IMR-90 (cell line): ENCODE measurements around the gene TMEM14C. TPM values are rescaled to one million over a fixed set of nuclear protein-coding genes. Genes with fewer than 3 reads are reported as not detected.

Source experiments
- ATAC-seq: fragments of 200-7000 bp; cut with Tn5 transposase; 2 replicates; pipeline ENCODE4 v1.9.1; 2020; ENCODE audit warnings: low read depth, mild to moderate bottlenecking, moderate library complexity
- BruUV-seq: library from RNA; stranded (reverse); fragments of 400-500 nt; replicated peaks from 2 replicates; lab custom pipeline; 2021; lab: Mats Ljungman, UMichigan
- CTCF ChIA-PET: fragments of 300-600 bp; formaldehyde crosslinking; extraction: SDS; loops from one replicate; lab custom pipeline; 2021; ENCODE audit warnings: antibody characterized with exemption; lab: Yijun Ruan, JAX
- POLR2A ChIA-PET: fragments of 300-600 bp; sonication (Branson Sonifier 250); formaldehyde crosslinking; loops from one replicate; lab custom pipeline; 2022; ENCODE audit warnings: antibody characterized with exemption; ENCODE audit not compliant: unreplicated experiment; lab: Charles Lee
- DNase-seq: peaks from one replicate; pipeline ENCODE4 v3.0.0; 2013
- H2AFZ ChIP-seq: replicated peaks from 2 replicates; pipeline ENCODE3; 2013; ENCODE audit warnings: low read length, mild to moderate bottlenecking; ENCODE audit not compliant: poor library complexity
- H2AK5ac ChIP-seq: 2 replicates; pipeline ENCODE4 v1.6.1; 2013; ENCODE audit warnings: low read depth, low read length, inconsistent platforms
- H2AK9ac ChIP-seq: replicated peaks from 2 replicates; pipeline ENCODE3; 2013; ENCODE audit warnings: mild to moderate bottlenecking, low read depth, low read length, moderate library complexity; ENCODE audit not compliant: poor library complexity
- H2BK120ac ChIP-seq: 2 replicates; pipeline ENCODE4 v1.6.1; 2013; ENCODE audit warnings: low read depth, low read length, inconsistent platforms
- H2BK15ac ChIP-seq: 3 replicates; pipeline ENCODE4 v1.6.1; 2013; ENCODE audit warnings: low read depth, low read length, inconsistent platforms
- H2BK20ac ChIP-seq: 2 replicates; pipeline ENCODE4 v1.6.1; 2013; ENCODE audit warnings: low read depth, mild to moderate bottlenecking, inconsistent platforms, low read length, moderate library complexity
- H2BK5ac ChIP-seq: 2 replicates; pipeline ENCODE4 v1.6.1; 2013; ENCODE audit warnings: mild to moderate bottlenecking, low read depth, low read length, inconsistent platforms; ENCODE audit not compliant: poor library complexity, severe bottlenecking
- H3K14ac ChIP-seq: replicated peaks from 2 replicates; pipeline ENCODE4 v1.6.1; 2013; ENCODE audit warnings: low read depth, low read length, inconsistent platforms
- H3K18ac ChIP-seq: 2 replicates; pipeline ENCODE4 v1.6.1; 2013; ENCODE audit warnings: low read depth, low read length, control low read depth
- H3K23ac ChIP-seq: 2 replicates; pipeline ENCODE4 v1.6.1; 2013; ENCODE audit warnings: low read depth, low read length, inconsistent platforms
- H3K27ac ChIP-seq: 2 replicates; pipeline ENCODE4 v1.5.1; 2013; ENCODE audit warnings: mild to moderate bottlenecking, control low read depth, low read length; ENCODE audit not compliant: insufficient read depth
- H3K27me3 ChIP-seq: 2 replicates; pipeline ENCODE4 v1.6.1; 2013; ENCODE audit warnings: low read length; ENCODE audit not compliant: control insufficient read depth, insufficient read depth
- H3K36me3 ChIP-seq: 2 replicates; pipeline ENCODE4 v1.6.1; 2013; ENCODE audit warnings: low read length, mixed read lengths; ENCODE audit not compliant: control insufficient read depth, insufficient read depth
- H3K4ac ChIP-seq: 2 replicates; pipeline ENCODE4 v1.6.1; 2013; ENCODE audit warnings: low read depth, low read length, inconsistent platforms
- H3K4me1 ChIP-seq: 2 replicates; pipeline ENCODE4 v1.6.1; 2013; ENCODE audit warnings: low read length, mixed read lengths; ENCODE audit not compliant: control insufficient read depth, insufficient read depth
- H3K4me2 ChIP-seq: 2 replicates; pipeline ENCODE4 v1.6.1; 2013; ENCODE audit warnings: low read depth, mild to moderate bottlenecking, control low read depth, low read length, moderate library complexity
- H3K4me3 ChIP-seq: 2 replicates; pipeline ENCODE4 v1.5.1; 2013; ENCODE audit warnings: low read depth, mild to moderate bottlenecking, control low read depth, low read length, moderate library complexity; ENCODE audit not compliant: insufficient read depth
- H3K56ac ChIP-seq: 2 replicates; pipeline ENCODE4 v1.6.1; 2013; ENCODE audit warnings: low read length, inconsistent platforms; ENCODE audit not compliant: insufficient read depth; ENCODE audit errors: extremely low read depth
- H3K79me1 ChIP-seq, 2 experiments: 2 replicates each; pipeline ENCODE4 v1.6.1; 2013; ENCODE audit warnings: low read length in 2 of 2, inconsistent platforms in 1 of 2, low read depth in 1 of 2
- H3K9ac ChIP-seq: 2 replicates; pipeline ENCODE4 v1.6.1; 2013; ENCODE audit warnings: low read depth, low read length, control low read depth
- H3K9me1 ChIP-seq: 2 replicates; pipeline ENCODE4 v1.6.1; 2013; ENCODE audit warnings: low read length, inconsistent platforms; ENCODE audit not compliant: insufficient read depth
- H3K9me3 ChIP-seq: 2 replicates; pipeline ENCODE4 v1.6.1; 2013; ENCODE audit warnings: low read length; ENCODE audit not compliant: control insufficient read depth, insufficient read depth
- H4K20me1 ChIP-seq: 2 replicates; pipeline ENCODE4 v1.6.1; 2013; ENCODE audit warnings: low read length, inconsistent platforms; ENCODE audit not compliant: insufficient read depth
- H4K5ac ChIP-seq: 2 replicates; pipeline ENCODE4 v1.6.1; 2013; ENCODE audit warnings: mild to moderate bottlenecking, low read depth, low read length, control low read depth
- H4K8ac ChIP-seq, 2 experiments: 2 replicates each; pipeline ENCODE4 v1.6.1; 2013; ENCODE audit warnings: low read depth in 2 of 2, low read length in 2 of 2, control low read depth in 1 of 2, inconsistent platforms in 1 of 2
- H4K91ac ChIP-seq: 2 replicates; pipeline ENCODE4 v1.6.1; 2013; ENCODE audit warnings: low read depth, low read length, inconsistent platforms; ENCODE audit not compliant: insufficient read depth
- RFX5 ChIP-seq: IDR thresholded peaks from 2 replicates; pipeline ENCODE4 v1.8.0; 2012; ENCODE audit warnings: low read depth, mild to moderate bottlenecking, low read length, moderate library complexity
- SMC3 ChIP-seq: fragments of 150-350 bp; IDR thresholded peaks from 2 replicates; pipeline ENCODE4 v1.6.1; 2016; ENCODE audit warnings: low read depth, mild to moderate bottlenecking, antibody characterized with exemption, low read length, moderate library complexity
- WGBS, 2 experiments: methylation state at CpG; one replicate each; pipeline versions ENCODE4 v1.1.5 to v1.1.7; 2013; ENCODE audit warnings: missing lambda C conversion rate in 2 of 2; ENCODE audit not compliant: insufficient read length in 1 of 2; ENCODE audit errors: extremely low coverage in 2 of 2; 5-methylcytosine and 5-hydroxymethylcytosine counted together
- dilution Hi-C: fragments of 300-500 bp; cut with HindIII; formaldehyde crosslinking; loops from one replicate; pipeline ENCODE4 v1.14.3; 2018; ENCODE audit warnings: low sequenced_read_pairs; ENCODE audit not compliant: unreplicated experiment
- in situ Hi-C: fragments of 300-500 bp; cut with MboI; formaldehyde crosslinking; loops from 3 replicates; pipeline ENCODE4 v1.14.3; 2019; ENCODE audit warnings: low sequenced_read_pairs, inconsistent platforms, mixed read lengths
- intact Hi-C: fragments of 100-400 bp; cut with micrococcal nuclease; formaldehyde crosslinking; loops from 2 replicates; pipeline ENCODE4 v1.10.0; 2022
- polyA plus RNA-seq, 3 experiments: library from polyadenylated mRNA; depleted of rRNA; stranded (reverse); fragments of >200 nt; gene quantifications; 2 replicates each; pipeline ENCODE4 v1.2.3, GENCODE V29; 2012; ENCODE audit warnings: low replicate concordance in 1 of 3
- total RNA-seq: library from RNA; depleted of rRNA; stranded (reverse); fragments of >200 nt; gene quantifications from 2 replicates; pipeline ENCODE4 v1.2.3, GENCODE V29; 2012

TMEM14C gene
- total and polyA plus RNA-seq, 2 of the 4 experiments (the other 2 are of a cell fraction), result 129 to 175 TPM

DNA sequence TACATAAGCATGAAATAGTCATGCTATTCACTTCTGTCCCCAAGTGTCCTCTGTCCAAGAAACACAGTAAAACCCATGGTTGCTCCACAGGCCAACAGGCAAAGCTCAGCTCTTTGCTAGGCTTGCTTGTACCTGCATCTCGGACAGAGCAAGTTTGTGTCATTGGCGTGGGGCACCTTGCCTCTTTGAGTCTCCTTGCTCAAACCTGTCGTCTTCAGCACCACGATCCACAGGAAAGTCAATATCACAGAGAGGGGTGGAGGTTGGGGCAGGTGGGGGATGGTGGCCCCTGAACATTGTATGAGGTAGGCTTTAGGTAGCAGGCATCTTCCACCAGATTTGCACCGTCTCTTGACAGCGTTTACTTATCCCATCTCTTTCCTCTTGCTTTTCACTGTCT is 20.6 kb downstream of the TMEM14C start:
- Histone ChIP-seq H2AFZ (no peak overlapping the region), H4K91ac (no peak overlapping the region), H3K9me1 (peaks cover 3% of the 10 kb centered on the region; the same call in 1 of the 2 replicates), H4K20me1 (no peaks in the 10 kb centered on the region), H2AK5ac (no peak overlapping the region), H3K36me3 (peaks cover 8% of the 10 kb centered on the region; the same call in 1 of the 2 replicates), H2BK5ac (no peak overlapping the region), H3K4me2 (no peak overlapping the region), H4K8ac (no peak overlapping the region), H2BK120ac (no peak overlapping the region), H3K4ac (no peak overlapping the region), H2BK15ac (no peak overlapping the region), H4K5ac (no peak overlapping the region), H3K27me3 (no peaks in the 10 kb centered on the region), H3K56ac (no peak overlapping the region), H3K9me3 (no peaks in the 10 kb centered on the region), H3K14ac (no peak overlapping the region), H3K27ac (no peak overlapping the region), H3K4me3 (no peak overlapping the region), H3K79me1 (peaks cover 7 to 19% of the 10 kb centered on the region in 2 experiments; a peak in 3 of 4 replicates), H3K23ac (no peak overlapping the region), H2AK9ac (no peak overlapping the region), H3K9ac (no peak overlapping the region), H2BK20ac (no peak overlapping the region), H3K4me1 (no peaks in the 10 kb centered on the region; the same call in 1 of the 2 replicates), H3K18ac (no peak overlapping the region)
- POLR2A ChIA-PET, result no interaction called here
- no peak for ATAC-seq
- WGBS, 2 experiments, result 100% methylated on average over 1 of the region's 6 CpGs; no CpG with 5 or more reads in 1 of the 2 experiments
- dilution Hi-C loops (no loop called here), in situ Hi-C loops (loop anchor here (25.0 kb wide), 1 partner anchor 1256 kb away; no protein-coding TSS in a partner anchor), intact Hi-C loops (no loop called here)
- CTCF ChIA-PET, result no interaction called here
- no TSS peak for BruUV-seq
- TF ChIP-seq RFX5 (no peak), SMC3 (no peak)
- no peak for DNase-seq
